ENCODE data around the gene WFDC5. TPM values are rescaled to one million over a fixed set of nuclear protein-coding genes. Genes with fewer than 3 reads are reported as not detected.
A peak's percentile ranks its signal among the peaks of the same experiment; 100 is the strongest.

Gene WFDC5
- total and polyA plus RNA-seq, 10 of the 15 experiments (the other 5 are each of a cell fraction or from before 2014, with no cell fraction given) = 0.20 to 0.26 (median 0.21) TPM; not detected in 7

DNA sequence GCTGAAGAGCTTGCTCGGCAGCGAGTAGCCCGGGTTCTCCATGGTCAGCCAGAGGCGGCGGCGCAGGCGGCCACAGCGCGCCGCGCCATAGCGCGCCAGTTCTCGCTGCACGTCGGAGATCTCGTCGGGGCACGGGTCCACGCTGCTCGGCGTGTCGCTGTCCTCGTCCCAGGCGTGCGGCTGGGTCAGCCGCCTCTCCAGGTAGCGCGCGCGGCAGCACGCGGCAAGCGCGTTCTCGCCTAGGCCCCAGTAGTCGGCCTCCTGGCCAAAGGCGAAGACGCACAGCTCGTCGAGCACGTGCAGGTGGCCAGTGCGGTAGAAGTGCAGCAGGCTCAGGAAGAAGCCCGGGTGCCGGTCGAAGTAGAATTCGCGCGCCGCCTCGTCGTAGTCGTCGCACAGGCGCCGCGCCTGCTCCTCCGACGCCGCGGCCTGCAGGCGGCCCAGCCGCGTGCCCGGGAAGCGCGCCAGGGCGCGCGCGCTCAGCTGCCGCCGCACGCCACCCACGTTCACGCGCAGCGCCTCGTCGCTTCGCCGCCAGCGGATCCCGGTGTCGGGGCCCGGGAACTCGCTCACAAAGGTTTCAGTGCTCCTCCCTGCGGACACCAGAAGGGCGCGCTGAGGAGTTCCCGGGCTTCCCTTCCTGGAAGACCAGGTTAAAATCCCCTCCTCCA lies 16.7 kb downstream of the WFDC5 start (continued):
- TF ChIP-seq BCL11A (IDR thresholded peaks at IDR 0.05; ENCODE audit: low read depth, low read length) = no peak
- no peak for TF ChIP-seq JUNB (IDR thresholded peaks at IDR 0.05)
- no peak for TF ChIP-seq POLR2AphosphoS2 (IDR thresholded peaks at IDR 0.05; ENCODE audit: low read depth, low read length)
- TF ChIP-seq BHLHE40 (IDR thresholded peaks at IDR 0.05; ENCODE audit: borderline replicate concordance in 1 of 2, low read depth in 2 of 2, low read length in 1 of 2) = peak in 1 of 2 experiments; percentile 24; a peak in 1 of 4 replicates
- TF ChIP-seq BACH1 (IDR thresholded peaks at IDR 0.05; ENCODE audit: borderline replicate concordance) = no peak
- TF ChIP-seq, protein P1, sequence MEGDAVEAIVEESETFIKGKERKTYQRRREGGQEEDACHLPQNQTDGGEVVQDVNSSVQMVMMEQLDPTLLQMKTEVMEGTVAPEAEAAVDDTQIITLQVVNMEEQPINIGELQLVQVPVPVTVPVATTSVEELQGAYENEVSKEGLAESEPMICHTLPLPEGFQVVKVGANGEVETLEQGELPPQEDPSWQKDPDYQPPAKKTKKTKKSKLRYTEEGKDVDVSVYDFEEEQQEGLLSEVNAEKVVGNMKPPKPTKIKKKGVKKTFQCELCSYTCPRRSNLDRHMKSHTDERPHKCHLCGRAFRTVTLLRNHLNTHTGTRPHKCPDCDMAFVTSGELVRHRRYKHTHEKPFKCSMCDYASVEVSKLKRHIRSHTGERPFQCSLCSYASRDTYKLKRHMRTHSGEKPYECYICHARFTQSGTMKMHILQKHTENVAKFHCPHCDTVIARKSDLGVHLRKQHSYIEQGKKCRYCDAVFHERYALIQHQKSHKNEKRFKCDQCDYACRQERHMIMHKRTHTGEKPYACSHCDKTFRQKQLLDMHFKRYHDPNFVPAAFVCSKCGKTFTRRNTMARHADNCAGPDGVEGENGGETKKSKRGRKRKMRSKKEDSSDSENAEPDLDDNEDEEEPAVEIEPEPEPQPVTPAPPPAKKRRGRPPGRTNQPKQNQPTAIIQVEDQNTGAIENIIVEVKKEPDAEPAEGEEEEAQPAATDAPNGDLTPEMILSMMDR (IDR thresholded peaks at IDR 0.05 in 2 of 3, conservative IDR thresholded peaks at IDR 0.05 in 1 of 3; ENCODE audit: control insufficient read depth in 2 of 3, extremely low read depth in 1 of 3, insufficient read depth in 1 of 3, low read depth in 3 of 3, low read length in 3 of 3) = 0 out of 6 replicates have a peak, but pooled peaks of 2 of the 3 experiments have one; percentile 1 to 8
- peak; percentile 66 for TF ChIP-seq HDAC6 (IDR thresholded peaks at IDR 0.05; ENCODE audit: unreplicated experiment)
- TF ChIP-seq PML (IDR thresholded peaks at IDR 0.05; ENCODE audit: low read length) = no peak
